ENCODE measurements around the gene GRM4. TPM values are rescaled to one million over a fixed set of nuclear protein-coding genes. Genes with fewer than 3 reads are reported as not detected.

The GRM4 gene
- total RNA-seq, 5 donors from 2014 or later (not counting 1 experiment from before 2014, with no cell fraction given) = 0.10 to 0.38 (median 0.21) TPM; not detected in 1

GRCh38 chr6:34005901-34006531, 139.9 kb downstream of the GRM4 start:
- no peak overlapping the region for H3K4me3 Mint-ChIP-seq
- POLR2A ChIA-PET = no interaction called here
- no peak overlapping the region for H3K4me3 ChIP-seq (ENCODE audit: control insufficient read depth in 1 of 2, extremely low read depth in 1 of 2, low read length in 1 of 2)
- H3K27ac Mint-ChIP-seq = no peak overlapping the region
- no peak for ATAC-seq (replicated peaks in 1 of 4)
- H3K9me3 ChIP-seq = no peaks in the 10 kb centered on the region
- no peaks in the 10 kb centered on the region for H3K36me3 Mint-ChIP-seq
- DNase-seq = no peak
- CTCF ChIA-PET = no interaction called here
- H3K27ac ChIP-seq (ENCODE audit: low read length) = no peak overlapping the region
- no peaks in the 10 kb centered on the region for H3K36me3 ChIP-seq (ENCODE audit: control insufficient read depth in 2 of 2, extremely low read depth in 1 of 2, insufficient read depth in 1 of 2, low read length in 1 of 2)
- peaks cover 2 to 30% of the 10 kb centered on the region in 2 experiments for H3K27me3 ChIP-seq (replicated peaks in 1 of 2; ENCODE audit: control insufficient read depth in 2 of 2, extremely low read depth in 1 of 2, insufficient read depth in 2 of 2, low read length in 1 of 2)
- peaks cover 0 to 4% (median 0%) of the 10 kb centered on the region in 3 donors for H3K9me3 Mint-ChIP-seq
- H3K4me1 Mint-ChIP-seq = no peaks in the 10 kb centered on the region
- H3K4me1 ChIP-seq (ENCODE audit: control insufficient read depth in 1 of 2, extremely low read depth in 1 of 2, insufficient read depth in 2 of 2, low read length in 2 of 2) = no peaks in the 10 kb centered on the region
- H3K27me3 Mint-ChIP-seq = peaks cover 10 to 21% of the 10 kb centered on the region in 2 donors
- WGBS (ENCODE audit: insufficient coverage) = 88% methylated on average over 4 of the region's 8 CpGs

GRCh38 chr6:34004706-34005105, 141.2 kb downstream of the GRM4 start:
- Histone ChIP-seq H3K4me3 (ENCODE audit: control insufficient read depth in 1 of 2, extremely low read depth in 1 of 2, low read length in 1 of 2) (no peak overlapping the region), H3K9me3 (no peaks in the 10 kb centered on the region), H3K27ac (ENCODE audit: low read length) (no peak overlapping the region), H3K4me1 (ENCODE audit: control insufficient read depth in 1 of 2, extremely low read depth in 1 of 2, insufficient read depth in 2 of 2, low read length in 2 of 2) (no peaks in the 10 kb centered on the region), H3K27me3 (replicated peaks in 1 of 2; ENCODE audit: control insufficient read depth in 2 of 2, extremely low read depth in 1 of 2, insufficient read depth in 2 of 2, low read length in 1 of 2) (peaks cover 2 to 32% of the 10 kb centered on the region in 2 experiments), H3K36me3 (ENCODE audit: control insufficient read depth in 2 of 2, extremely low read depth in 1 of 2, insufficient read depth in 1 of 2, low read length in 1 of 2) (no peaks in the 10 kb centered on the region)
- Mint-ChIP-seq H3K4me3 (no peak overlapping the region), H3K4me1 (no peaks in the 10 kb centered on the region), H3K27ac (no peak overlapping the region), H3K27me3 (peaks cover 5 to 18% of the 10 kb centered on the region in 2 donors), H3K36me3 (no peaks in the 10 kb centered on the region), H3K9me3 (peaks cover 0 to 4% (median 0%) of the 10 kb centered on the region in 3 donors)
- no peak for ATAC-seq (replicated peaks in 1 of 4)
- WGBS (ENCODE audit: insufficient coverage) = no CpG with 5 or more reads among the region's 1 CpG
- DNase-seq = no peak
- ChIA-PET CTCF (no interaction called here), POLR2A (interaction anchor here in 1 of 2 donors (0.8 kb wide), 1 partner anchor 22 kb away, joined by 3 read pairs; no protein-coding TSS in a partner anchor)

GRCh38 chr6:34003962-34004361, 141.9 kb downstream of the GRM4 start:
- no peaks in the 10 kb centered on the region for H3K4me1 ChIP-seq (ENCODE audit: control insufficient read depth in 1 of 2, extremely low read depth in 1 of 2, insufficient read depth in 2 of 2, low read length in 2 of 2)
- H3K27ac ChIP-seq (ENCODE audit: low read length) = no peak overlapping the region
- ATAC-seq (replicated peaks in 1 of 4) (no peak), DNase-seq (no peak)
- no peaks in the 10 kb centered on the region for H3K36me3 ChIP-seq (ENCODE audit: control insufficient read depth in 2 of 2, extremely low read depth in 1 of 2, insufficient read depth in 1 of 2, low read length in 1 of 2)
- H3K4me3 ChIP-seq (ENCODE audit: control insufficient read depth in 1 of 2, extremely low read depth in 1 of 2, low read length in 1 of 2) = no peak overlapping the region
- H3K9me3 ChIP-seq = no peaks in the 10 kb centered on the region
- peaks cover 2 to 26% of the 10 kb centered on the region in 2 experiments for H3K27me3 ChIP-seq (replicated peaks in 1 of 2; ENCODE audit: control insufficient read depth in 2 of 2, extremely low read depth in 1 of 2, insufficient read depth in 2 of 2, low read length in 1 of 2)
- ChIA-PET CTCF (no interaction called here), POLR2A (no interaction called here)
- H3K27me3 Mint-ChIP-seq = peaks cover 4 to 16% of the 10 kb centered on the region in 2 donors
- no peaks in the 10 kb centered on the region for H3K36me3 Mint-ChIP-seq
- peaks cover 0 to 4% (median 0%) of the 10 kb centered on the region in 3 donors for H3K9me3 Mint-ChIP-seq
- H3K4me1 Mint-ChIP-seq = no peaks in the 10 kb centered on the region
- no peak overlapping the region for H3K4me3 Mint-ChIP-seq
- H3K27ac Mint-ChIP-seq = no peak overlapping the region

- ChIA-PET CTCF (no interaction called here), POLR2A (interaction anchor here in 1 of 2 donors (0.6 kb wide), 1 partner anchor 98 kb away, joined by 3 read pairs; no protein-coding TSS in a partner anchor)
- Mint-ChIP-seq H3K36me3 (no peaks in the 10 kb centered on the region), H3K27ac (no peak overlapping the region), H3K27me3 (peaks cover 4 to 6% of the 10 kb centered on the region in 2 donors), H3K4me3 (no peak overlapping the region), H3K4me1 (no peaks in the 10 kb centered on the region), H3K9me3 (peaks cover 2 to 14% (median 7%) of the 10 kb centered on the region in 3 donors)
- DNase-seq = no peak
- Histone ChIP-seq H3K27me3 (replicated peaks in 1 of 2; ENCODE audit: control insufficient read depth in 2 of 2, extremely low read depth in 1 of 2, insufficient read depth in 2 of 2, low read length in 1 of 2) (peaks cover 0 to 18% of the 10 kb centered on the region in 2 experiments), H3K4me1 (ENCODE audit: control insufficient read depth in 1 of 2, extremely low read depth in 1 of 2, insufficient read depth in 2 of 2, low read length in 2 of 2) (no peaks in the 10 kb centered on the region), H3K36me3 (ENCODE audit: control insufficient read depth in 2 of 2, extremely low read depth in 1 of 2, insufficient read depth in 1 of 2, low read length in 1 of 2) (no peaks in the 10 kb centered on the region), H3K27ac (ENCODE audit: low read length) (no peak overlapping the region), H3K9me3 (no peaks in the 10 kb centered on the region), H3K4me3 (ENCODE audit: control insufficient read depth in 1 of 2, extremely low read depth in 1 of 2, low read length in 1 of 2) (no peak overlapping the region)
- ATAC-seq (replicated peaks in 1 of 4) = no peak
- 82% methylated on average over 30 of the region's 41 CpGs for WGBS (ENCODE audit: insufficient coverage)
Observed at GRCh38 chr6:34001706-34002621, 143.9 kb downstream of the GRM4 start.

GRCh38 chr6:34000281-34000680, 145.6 kb downstream of the GRM4 start:
- Histone ChIP-seq H3K27ac (ENCODE audit: low read length) (no peak overlapping the region), H3K4me3 (ENCODE audit: control insufficient read depth in 1 of 2, extremely low read depth in 1 of 2, low read length in 1 of 2) (no peak overlapping the region), H3K9me3 (no peaks in the 10 kb centered on the region), H3K27me3 (replicated peaks in 1 of 2; ENCODE audit: control insufficient read depth in 2 of 2, extremely low read depth in 1 of 2, insufficient read depth in 2 of 2, low read length in 1 of 2) (peaks cover 0 to 18% of the 10 kb centered on the region in 2 experiments), H3K36me3 (ENCODE audit: control insufficient read depth in 2 of 2, extremely low read depth in 1 of 2, insufficient read depth in 1 of 2, low read length in 1 of 2) (no peaks in the 10 kb centered on the region), H3K4me1 (ENCODE audit: control insufficient read depth in 1 of 2, extremely low read depth in 1 of 2, insufficient read depth in 2 of 2, low read length in 2 of 2) (no peaks in the 10 kb centered on the region)
- CTCF ChIA-PET = no interaction called here
- Mint-ChIP-seq H3K4me1 (no peaks in the 10 kb centered on the region), H3K4me3 (no peak overlapping the region), H3K36me3 (no peaks in the 10 kb centered on the region), H3K27me3 (peaks cover 4 to 5% of the 10 kb centered on the region in 2 donors), H3K27ac (no peak overlapping the region), H3K9me3 (peaks cover 2 to 17% (median 7%) of the 10 kb centered on the region in 3 donors)
- POLR2A ChIA-PET = no interaction called here
- no peak for DNase-seq
- 83% methylated on average over 3 of the region's 5 CpGs for WGBS (ENCODE audit: insufficient coverage)
- ATAC-seq (replicated peaks in 1 of 4) = no peak

GRCh38 chr6:33999567-33999966, 146.3 kb downstream of the GRM4 start:
- Histone ChIP-seq H3K9me3 (no peaks in the 10 kb centered on the region), H3K27ac (ENCODE audit: low read length) (no peak overlapping the region), H3K4me1 (ENCODE audit: control insufficient read depth in 1 of 2, extremely low read depth in 1 of 2, insufficient read depth in 2 of 2, low read length in 2 of 2) (no peaks in the 10 kb centered on the region), H3K4me3 (ENCODE audit: control insufficient read depth in 1 of 2, extremely low read depth in 1 of 2, low read length in 1 of 2) (no peak overlapping the region), H3K36me3 (ENCODE audit: control insufficient read depth in 2 of 2, extremely low read depth in 1 of 2, insufficient read depth in 1 of 2, low read length in 1 of 2) (no peaks in the 10 kb centered on the region), H3K27me3 (replicated peaks in 1 of 2; ENCODE audit: control insufficient read depth in 2 of 2, extremely low read depth in 1 of 2, insufficient read depth in 2 of 2, low read length in 1 of 2) (peaks cover 0 to 24% of the 10 kb centered on the region in 2 experiments)
- Mint-ChIP-seq H3K27me3 (peaks cover 4 to 5% of the 10 kb centered on the region in 2 donors), H3K9me3 (peaks cover 2 to 17% (median 7%) of the 10 kb centered on the region in 3 donors), H3K27ac (no peak overlapping the region), H3K4me3 (no peak overlapping the region), H3K4me1 (no peaks in the 10 kb centered on the region), H3K36me3 (no peaks in the 10 kb centered on the region)
- DNase-seq (no peak), ATAC-seq (replicated peaks in 1 of 4) (no peak)
- ChIA-PET POLR2A (no interaction called here), CTCF (no interaction called here)
- 100% methylated on average over 1 of the region's 4 CpGs for WGBS (ENCODE audit: insufficient coverage)

All from T-cell (primary cell).